GM19238 (cell line): ENCODE data around the gene PPP1R16B.

Experiments used
- DNase-seq: peaks from one replicate; pipeline ENCODE4 v3.0.0; 2011; ENCODE audit warnings: low spot score; ENCODE audit not compliant: insufficient read length

Gene PPP1R16B

GRCh38 chr20:38825901-38826625, 20.6 kb downstream of the PPP1R16B start:
- no peak for DNase-seq

DNA sequence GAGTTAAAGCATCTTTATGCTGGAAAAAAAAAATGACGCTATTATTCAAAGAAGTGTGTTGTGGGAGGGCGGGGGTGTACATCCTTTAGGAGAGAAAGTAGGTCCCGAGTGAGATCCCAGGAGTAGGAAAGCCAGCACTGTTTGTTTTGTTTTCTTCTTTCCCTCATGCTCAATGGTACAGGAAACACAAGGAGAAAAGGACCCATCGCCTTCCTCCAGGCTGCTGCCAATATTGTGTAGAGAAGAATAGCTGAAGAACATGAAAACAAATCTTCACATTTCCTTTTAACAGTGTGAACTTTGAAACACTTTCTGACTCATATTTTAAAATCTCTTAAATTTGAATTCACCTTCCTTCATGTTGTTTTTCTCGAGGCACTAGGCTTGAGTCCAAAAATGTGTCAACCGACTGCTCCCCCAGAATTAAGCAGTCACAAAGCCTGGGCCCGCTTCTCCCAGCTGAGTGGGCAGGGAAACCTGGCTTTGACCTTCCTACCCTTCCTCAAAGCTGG, 22.3 kb downstream of the PPP1R16B start:
- DNase-seq = no peak

GRCh38 chr20:38828514-38829295, 23.2 kb downstream of the PPP1R16B start:
- no peak for DNase-seq

DNA sequence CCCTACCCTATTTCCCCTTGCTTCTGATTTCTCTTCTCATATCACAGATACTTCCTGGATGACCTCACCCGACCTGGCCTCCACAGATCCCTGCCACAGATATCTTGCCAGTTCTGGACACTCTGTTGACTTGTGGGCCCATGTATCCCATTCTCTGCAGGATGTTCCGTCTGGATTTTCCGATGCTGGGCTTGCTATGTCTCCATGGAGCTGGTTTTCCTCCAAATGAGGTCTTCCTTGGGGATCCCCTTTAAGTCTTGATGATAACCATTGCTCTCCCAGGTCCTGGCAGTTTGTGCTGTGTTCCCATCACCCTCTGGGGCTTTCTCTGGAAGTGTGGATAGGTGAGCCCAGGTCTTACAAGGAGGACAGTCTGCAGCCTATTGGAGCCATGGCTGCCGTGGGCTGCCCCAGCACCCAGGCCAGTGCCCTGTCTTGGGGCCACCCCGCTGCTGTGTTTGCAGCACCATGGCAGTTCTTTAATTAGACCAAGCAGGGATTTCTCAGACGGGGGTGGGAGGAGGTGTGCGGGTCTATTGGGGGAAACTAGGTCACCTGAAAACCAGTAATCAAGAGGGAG, 23.9 kb downstream of the PPP1R16B start:
- no peak for DNase-seq

DNA sequence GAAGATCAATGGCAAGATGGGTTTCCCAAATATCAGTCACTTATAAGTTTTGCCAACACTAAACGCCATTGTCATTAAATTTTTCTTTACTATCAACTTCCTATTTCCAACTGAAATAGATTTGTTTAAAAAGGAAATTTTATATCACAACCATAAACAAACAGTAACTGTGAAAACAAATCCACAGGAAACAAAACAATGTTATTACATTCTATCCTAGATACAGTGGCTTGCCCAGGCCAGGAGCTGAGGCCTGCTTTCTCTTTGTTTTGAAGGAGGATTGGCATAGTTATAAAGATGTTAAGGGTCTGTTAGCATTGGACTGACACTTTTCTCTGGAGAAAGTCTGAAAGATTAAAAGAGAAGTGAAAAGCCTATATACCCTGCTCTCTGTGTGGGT, 24.9 kb downstream of the PPP1R16B start:
- no peak for DNase-seq

DNA sequence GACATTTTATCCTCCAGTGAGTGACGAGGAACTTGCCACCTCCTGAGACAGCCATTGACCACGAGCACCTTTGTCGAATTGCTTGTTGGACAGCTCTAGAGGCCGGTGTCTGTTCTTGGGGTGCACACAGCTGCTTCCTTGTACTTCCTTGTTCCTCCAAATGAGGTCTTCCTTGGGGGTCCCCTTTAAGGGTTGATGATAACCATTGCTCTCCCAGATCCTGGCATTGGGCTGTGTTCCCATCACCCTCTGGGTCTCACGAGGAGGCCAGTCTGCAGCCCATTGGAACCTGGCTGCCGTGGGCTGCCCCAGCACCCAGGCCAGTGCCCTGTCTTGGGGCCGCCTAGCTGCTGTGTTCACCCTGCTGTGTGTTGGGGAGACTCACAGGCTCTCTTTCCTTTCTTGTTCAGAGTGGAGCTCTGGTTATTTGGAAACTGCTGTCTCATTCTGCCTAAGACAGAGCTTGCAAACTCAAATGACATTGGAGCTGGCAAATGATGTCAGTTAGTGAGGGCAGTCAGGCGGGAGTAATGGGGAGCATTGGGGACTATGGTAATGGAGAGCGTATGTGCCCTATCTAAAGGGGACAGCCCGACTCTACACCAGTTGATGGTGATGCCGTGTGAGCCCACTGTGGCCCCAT, 25.7 kb downstream of the PPP1R16B start:
- DNase-seq = no peak

DNA sequence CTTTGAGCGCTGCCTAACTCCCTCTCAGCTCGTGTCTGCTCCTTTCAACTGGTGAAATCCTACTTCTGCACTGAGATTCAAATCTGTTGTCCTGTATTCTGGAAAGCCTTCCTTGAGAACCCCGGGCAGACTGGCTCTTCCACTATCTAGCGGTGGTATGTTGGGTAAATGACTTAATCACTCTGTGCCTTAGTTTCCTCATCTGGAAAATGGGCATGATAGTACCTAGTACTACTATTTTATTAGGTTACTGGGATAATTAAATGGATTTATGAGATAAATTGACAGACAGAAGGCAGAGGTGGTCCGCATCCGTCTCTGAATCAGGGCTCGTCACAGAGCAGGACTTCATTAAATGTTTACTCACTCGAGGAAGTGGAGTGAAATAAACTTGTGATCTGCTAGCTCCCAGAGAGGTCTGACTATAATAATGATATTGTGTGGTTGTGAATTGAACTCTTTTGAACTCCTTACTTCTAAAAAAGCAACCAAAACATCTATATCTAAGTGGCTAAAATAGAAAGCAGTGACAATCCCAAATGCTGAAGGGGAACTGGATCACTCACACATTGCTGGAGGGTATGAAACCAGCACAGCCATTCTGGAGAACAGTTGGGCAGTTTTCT, 26.6 kb downstream of the PPP1R16B start:
- no peak for DNase-seq

DNA sequence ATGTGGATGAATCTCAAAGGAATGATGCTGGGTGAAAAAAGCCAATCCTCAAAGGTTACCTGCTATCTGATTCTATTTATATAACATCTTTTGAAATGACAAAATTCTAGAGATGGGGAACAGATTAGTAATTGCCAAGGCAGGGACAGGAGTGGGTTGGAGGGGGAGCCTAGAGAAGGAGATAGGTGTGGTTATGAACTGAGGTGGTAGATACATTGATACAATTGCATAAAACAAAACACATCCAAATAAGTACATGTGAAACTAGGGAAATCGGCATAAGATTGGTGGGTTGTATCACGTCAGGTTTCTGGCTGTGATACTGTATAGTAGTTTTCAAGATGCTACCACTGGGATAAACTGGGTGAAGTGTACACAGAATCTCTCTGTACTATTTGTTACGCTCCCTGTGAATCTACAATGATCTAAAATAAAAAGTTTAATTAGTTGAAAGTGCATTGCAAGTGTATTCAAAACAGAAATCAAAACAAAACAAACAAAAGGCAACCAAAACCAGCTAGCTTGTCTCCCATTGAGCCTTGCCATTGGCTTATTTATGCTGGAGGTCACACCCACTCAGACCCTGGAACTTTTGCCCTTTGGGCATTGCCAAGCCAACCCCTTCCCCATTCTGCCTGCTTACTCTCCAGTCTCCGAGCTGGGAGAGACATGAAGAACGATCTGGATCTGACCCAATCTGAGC, 27.8 kb downstream of the PPP1R16B start:
- DNase-seq = no peak

DNA sequence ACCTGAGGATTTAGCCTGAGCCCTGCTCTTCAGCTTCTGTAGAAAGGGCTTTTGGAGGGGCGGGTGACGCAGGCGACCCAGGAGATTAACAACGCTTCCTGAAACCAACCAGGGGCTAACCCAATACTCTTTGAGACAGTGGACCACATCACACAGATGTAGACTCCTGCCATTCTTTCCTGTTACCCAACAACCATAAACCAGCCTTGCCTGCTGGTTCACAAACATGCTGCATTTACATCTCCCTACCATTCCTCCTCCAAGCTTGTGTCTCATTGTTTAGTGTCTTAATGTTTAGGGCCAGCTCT, 28.3 kb downstream of the PPP1R16B start:
- DNase-seq = peak; percentile 27

GRCh38 chr20:38834868-38835267, 29.4 kb downstream of the PPP1R16B start:
- no peak for DNase-seq

- DNase-seq = no peak
Measured at GRCh38 chr20:38835792-38836191, 30.3 kb downstream of the PPP1R16B start.

GRCh38 chr20:38836991-38837390, 31.5 kb downstream of the PPP1R16B start:
- DNase-seq = peak; percentile 19

GRCh38 chr20:38838326-38838725, 32.8 kb downstream of the PPP1R16B start:
- no peak for DNase-seq

GRCh38 chr20:38839563-38839962, 34.1 kb downstream of the PPP1R16B start:
- DNase-seq = no peak

GRCh38 chr20:38840053-38840893, 34.8 kb downstream of the PPP1R16B start:
- no peak for DNase-seq

- no peak for DNase-seq
Measured at GRCh38 chr20:38840894-38841470, 35.5 kb downstream of the PPP1R16B start.

DNA sequence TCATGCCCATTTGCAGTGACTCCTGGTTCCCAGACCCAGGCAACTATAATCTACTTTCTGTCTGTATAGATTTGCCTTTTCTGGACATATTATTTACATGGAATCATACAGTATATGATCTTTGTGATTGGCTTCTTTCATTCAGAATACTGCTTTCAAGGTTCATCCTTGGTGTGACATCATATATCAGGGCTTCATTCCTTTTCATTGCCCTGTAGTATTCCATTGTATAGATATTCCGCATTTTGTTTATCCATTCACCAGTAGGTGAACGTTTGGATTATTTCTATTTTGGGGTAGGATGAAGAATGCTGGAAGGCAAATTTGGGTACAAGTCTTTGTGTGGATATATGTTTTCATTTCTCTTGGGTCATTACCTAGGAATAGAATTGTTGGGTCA, 36.1 kb downstream of the PPP1R16B start:
- no peak for DNase-seq

DNA sequence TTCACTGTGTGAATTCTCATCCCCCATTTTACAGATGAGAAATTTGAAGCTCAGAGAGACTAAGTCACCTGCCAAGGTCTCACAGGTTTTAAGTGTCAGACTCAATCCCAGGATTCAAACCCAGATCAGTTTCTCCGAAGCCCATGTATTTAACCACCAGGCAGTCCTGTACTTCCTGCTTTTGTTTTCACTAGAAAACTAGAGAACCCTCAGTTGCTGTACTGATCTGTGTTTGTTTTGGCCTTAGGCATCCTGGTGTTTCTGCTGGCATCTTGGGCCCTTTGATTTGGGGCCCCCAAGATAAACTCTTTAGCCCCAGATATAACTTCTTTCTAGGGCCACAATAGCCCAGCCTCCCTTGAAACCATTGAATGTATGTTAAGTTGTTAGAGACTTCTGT, 36.5 kb downstream of the PPP1R16B start:
- no peak for DNase-seq

DNA sequence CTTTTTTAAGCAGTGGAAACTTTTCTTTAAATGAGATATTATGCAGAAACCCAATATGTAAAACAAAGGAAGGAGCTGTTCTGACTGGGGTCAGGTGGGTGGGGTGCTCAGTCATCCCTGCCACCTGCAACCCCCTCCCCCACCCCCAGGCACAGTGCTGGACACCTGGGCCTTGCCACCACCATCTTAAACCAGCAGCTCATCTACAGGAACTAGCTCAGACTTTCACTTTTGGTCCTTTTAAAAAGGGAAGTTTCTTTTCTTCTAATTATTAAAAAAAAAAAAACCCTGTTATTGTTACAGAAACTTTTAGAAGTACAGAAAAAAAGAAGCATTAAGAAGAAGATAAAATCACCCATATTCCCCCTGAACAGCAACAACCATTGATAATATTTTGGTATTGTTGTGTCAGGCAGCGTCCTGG, 37.1 kb downstream of the PPP1R16B start:
- peak; percentile 83 for DNase-seq

- no peak for DNase-seq
Measured at GRCh38 chr20:38843346-38843745, 37.8 kb downstream of the PPP1R16B start.
